HG02970 (cell line): ENCODE results near the gene WNT7A.
"Not testable (repeated sequence)": the region's sequence is repeated elsewhere in the genome, so short reads cannot be mapped to it uniquely, and the experiment has no call there.

Source experiments
- ATAC-seq: cut with Tn5 transposase; IDR thresholded peaks from one replicate; pipeline ENCODE4 v1.9.1; 2021; ENCODE audit warnings: mild to moderate bottlenecking, moderate library complexity, moderate number of reproducible peaks; ENCODE audit not compliant: unreplicated experiment, low FRiP score

The WNT7A gene

GRCh38 chr3:13866041-13866965, 13.6 kb downstream of the WNT7A start:
- no peak for ATAC-seq

- no peak for ATAC-seq
Measured at GRCh38 chr3:13865581-13865980, 14.3 kb downstream of the WNT7A start.

GRCh38 chr3:13865106-13865505, 14.8 kb downstream of the WNT7A start:
- no peak for ATAC-seq

GRCh38 chr3:13863965-13864595, 15.8 kb downstream of the WNT7A start:
- no peak for ATAC-seq

DNA sequence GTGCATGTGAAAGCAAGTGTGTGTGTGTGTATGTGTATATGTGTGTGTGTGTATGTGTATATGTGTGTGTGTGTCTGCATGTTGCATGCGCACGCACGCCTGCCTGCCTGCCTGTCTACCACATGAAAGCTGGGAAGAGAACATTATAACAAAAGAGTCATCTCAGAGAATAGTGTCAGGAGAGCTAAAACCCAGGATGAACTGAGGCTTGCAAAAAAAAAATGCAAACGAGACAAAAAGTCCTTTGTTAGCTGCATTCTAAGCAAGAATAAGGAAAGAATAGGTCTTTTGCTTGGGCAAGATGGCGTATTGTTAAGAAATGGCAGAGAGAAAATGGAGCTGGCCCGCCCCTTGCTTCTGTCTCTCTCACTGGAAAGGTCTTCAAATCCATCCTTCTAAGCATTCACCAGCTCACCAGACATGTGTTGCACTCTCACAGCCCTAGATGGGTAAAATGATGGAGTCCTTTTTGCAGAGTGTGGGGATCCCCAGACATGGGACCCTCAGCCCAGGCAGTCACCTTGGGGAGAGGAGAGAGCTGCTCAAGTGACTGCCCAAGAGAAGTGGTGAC, 16.4 kb downstream of the WNT7A start:
- no peak for ATAC-seq

- ATAC-seq = no peak
Measured at GRCh38 chr3:13861461-13861860, 18.4 kb downstream of the WNT7A start.

- ATAC-seq = no peak
Measured at GRCh38 chr3:13860001-13860400, 19.9 kb downstream of the WNT7A start.

- ATAC-seq = no peak
Measured at GRCh38 chr3:13858768-13859520, 20.9 kb downstream of the WNT7A start.

- ATAC-seq = no peak
Measured at GRCh38 chr3:13857702-13858380, 22.0 kb downstream of the WNT7A start.

DNA sequence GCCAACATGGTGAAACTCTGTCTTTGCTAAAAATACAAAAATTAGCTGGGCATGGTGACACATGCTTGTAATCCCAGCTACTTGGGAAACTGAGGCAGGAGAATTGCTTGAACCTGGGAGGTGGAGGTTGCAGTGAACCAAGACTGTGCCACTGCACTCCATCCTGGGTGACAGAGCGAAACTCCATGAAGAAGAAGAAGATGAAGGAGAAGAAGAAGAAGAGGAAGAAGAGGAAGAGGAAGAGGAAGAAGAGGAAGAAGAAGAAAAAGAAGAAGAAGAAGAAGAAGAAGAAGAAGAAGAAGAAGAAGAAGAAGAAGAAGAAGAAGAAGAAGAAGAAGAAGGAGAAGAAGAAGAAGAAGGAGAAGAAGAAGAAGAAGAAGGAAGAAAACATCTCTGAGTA, 23.2 kb downstream of the WNT7A start:
- ATAC-seq = not testable (repeated sequence)

- no peak for ATAC-seq
Measured at GRCh38 chr3:13856006-13856405, 23.9 kb downstream of the WNT7A start.

- ATAC-seq = no peak
Measured at GRCh38 chr3:13854492-13854891, 25.4 kb downstream of the WNT7A start.

DNA sequence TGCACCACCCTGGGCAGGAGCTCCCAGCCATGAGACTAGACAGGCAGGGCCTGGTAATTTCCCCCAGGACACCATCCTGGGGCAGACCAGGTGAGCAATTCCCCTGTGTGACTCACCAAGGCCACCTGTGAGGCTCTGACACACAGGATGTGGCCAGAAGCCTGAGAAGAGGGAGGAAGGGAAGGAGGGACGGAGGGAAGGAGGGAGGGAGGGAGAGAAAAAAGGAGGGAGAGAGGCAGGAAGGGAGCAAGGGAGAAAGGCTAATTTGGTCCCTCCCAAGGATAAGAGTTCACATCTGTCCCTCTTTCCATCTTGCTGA, 25.9 kb downstream of the WNT7A start:
- ATAC-seq = no peak

- ATAC-seq = no peak
Measured at GRCh38 chr3:13853256-13853977, 26.5 kb downstream of the WNT7A start.

- ATAC-seq = no peak
Measured at GRCh38 chr3:13852638-13853009, 27.2 kb downstream of the WNT7A start.

- no peak for ATAC-seq
Measured at GRCh38 chr3:13851997-13852637, 27.8 kb downstream of the WNT7A start.

DNA sequence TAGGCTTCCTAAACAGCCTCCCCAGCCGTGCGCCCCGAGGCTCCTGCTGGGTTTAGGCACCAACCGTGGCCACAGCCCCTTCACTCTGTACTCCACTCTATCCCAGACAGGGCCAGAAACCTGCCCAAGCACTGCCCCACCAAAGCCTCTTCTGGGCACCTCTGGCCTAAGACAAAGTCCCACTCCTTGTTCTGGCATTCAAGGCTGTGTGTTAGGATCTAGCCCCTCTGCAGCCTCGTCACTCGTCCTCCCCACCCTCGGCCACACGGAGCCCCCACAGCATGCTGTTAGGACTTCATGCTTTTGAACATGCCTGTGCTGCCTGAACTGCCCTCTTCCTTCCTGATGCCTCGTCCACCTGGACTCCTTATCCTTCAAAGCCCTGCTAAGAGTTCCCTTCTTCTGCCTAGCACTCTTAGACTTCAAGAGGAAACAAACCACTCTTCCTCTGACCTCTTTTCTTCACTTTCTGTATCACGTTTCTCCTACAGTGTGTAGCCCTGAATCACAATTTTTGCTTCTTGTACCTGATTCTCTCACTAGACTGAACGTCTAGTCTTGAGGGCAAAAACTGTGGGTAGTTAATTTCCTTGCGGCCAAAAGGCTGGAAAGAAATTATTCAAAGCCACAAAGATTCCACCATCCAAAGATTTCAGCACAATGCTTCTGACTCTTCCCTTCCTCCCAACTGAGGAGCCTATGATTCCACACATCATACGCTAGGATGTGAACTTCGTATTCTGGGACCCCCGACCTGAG, 28.6 kb downstream of the WNT7A start:
- ATAC-seq = no peak

DNA sequence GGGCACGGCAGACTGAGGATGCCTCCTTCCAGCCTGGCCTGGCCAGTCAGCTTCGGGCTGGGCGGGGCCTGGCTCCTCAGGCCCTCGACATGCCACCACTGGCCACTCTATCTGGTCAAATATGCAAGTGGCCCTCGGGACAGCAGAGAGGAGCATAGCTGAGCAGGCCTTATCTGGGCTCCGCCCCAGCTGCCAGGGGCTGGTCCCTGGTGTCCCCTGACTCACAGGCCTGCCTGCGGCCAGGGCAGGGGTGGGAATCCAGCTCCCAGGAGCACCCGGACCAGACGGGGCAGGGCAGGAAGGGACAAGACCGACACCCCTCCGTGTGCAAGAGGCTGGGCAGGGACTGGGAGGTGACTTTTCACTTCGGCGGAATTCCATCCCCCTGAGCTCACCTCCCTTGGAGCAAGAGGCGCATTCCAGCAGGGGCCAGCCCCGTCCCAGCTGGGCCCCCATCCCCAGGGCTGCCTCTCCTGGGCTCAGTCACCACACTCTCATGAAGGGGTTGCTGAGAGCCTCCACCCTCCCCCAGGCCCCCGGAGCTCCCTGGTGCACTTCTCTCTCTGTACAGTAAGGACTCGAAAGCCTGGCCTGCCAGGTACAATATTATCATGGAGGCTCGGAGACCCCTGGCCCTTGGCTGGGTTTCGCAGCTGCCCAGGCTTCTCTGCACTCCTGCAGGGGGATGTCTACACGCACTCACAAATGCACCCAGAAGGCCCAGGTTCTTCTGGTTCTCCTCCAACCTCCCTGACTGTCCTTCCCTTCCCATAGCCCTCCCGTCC, 29.5 kb downstream of the WNT7A start:
- ATAC-seq = no peak
